Epithelial cell of prostate (primary cell): ENCODE results near the gene C16orf82.

Experiments used
- DNase-seq: peaks from one replicate; pipeline ENCODE4 v3.0.0-alpha.2; 2011; ENCODE audit warnings: low read depth, low spot score
- H3K27ac ChIP-seq: fragments of 450-650 bp; 2 replicates; pipeline ENCODE4 v1.5.1; 2017; ENCODE audit warnings: mild to moderate bottlenecking

The C16orf82 gene

GRCh38 chr16:27118526-27118925 is 51.8 kb downstream of the C16orf82 start:
- no peak overlapping the region for H3K27ac ChIP-seq
- DNase-seq, result no peak
